ENCODE data around the gene LYPD6B. TPM values are rescaled to one million over a fixed set of nuclear protein-coding genes. Genes with fewer than 3 reads are reported as not detected.

Gene LYPD6B
- total RNA-seq, 1 donor from 2014 or later = not detected

GRCh38 chr2:149093579-149093978 lies 55.1 kb downstream of the LYPD6B start:
- H3K9me3 Mint-ChIP-seq = no peaks in the 10 kb centered on the region
- intact Hi-C loops (cut with micrococcal nuclease) = no loop called here
- H3K36me3 Mint-ChIP-seq (ENCODE audit: low read depth) = no peaks in the 10 kb centered on the region
- no peak for DNase-seq (ENCODE audit: low spot score)
- H3K4me1 Mint-ChIP-seq (ENCODE audit: low read depth) = peaks cover 2% of the 10 kb centered on the region
- H3K4me3 Mint-ChIP-seq (ENCODE audit: low read depth) = no peak overlapping the region
- no peak overlapping the region for H3K27ac Mint-ChIP-seq
- H3K27me3 Mint-ChIP-seq (ENCODE audit: low read depth) = peaks cover 34% of the 10 kb centered on the region

GRCh38 chr2:149094217-149095015 lies 55.9 kb downstream of the LYPD6B start:
- H3K27me3 Mint-ChIP-seq (ENCODE audit: low read depth) = peaks cover 29% of the 10 kb centered on the region
- DNase-seq (ENCODE audit: low spot score) = no peak
- no peak overlapping the region for H3K27ac Mint-ChIP-seq
- no peaks in the 10 kb centered on the region for H3K9me3 Mint-ChIP-seq
- H3K36me3 Mint-ChIP-seq (ENCODE audit: low read depth) = no peaks in the 10 kb centered on the region
- H3K4me1 Mint-ChIP-seq (ENCODE audit: low read depth) = no peaks in the 10 kb centered on the region
- H3K4me3 Mint-ChIP-seq (ENCODE audit: low read depth) = no peak overlapping the region
- intact Hi-C loops (cut with micrococcal nuclease) = no loop called here

DNA sequence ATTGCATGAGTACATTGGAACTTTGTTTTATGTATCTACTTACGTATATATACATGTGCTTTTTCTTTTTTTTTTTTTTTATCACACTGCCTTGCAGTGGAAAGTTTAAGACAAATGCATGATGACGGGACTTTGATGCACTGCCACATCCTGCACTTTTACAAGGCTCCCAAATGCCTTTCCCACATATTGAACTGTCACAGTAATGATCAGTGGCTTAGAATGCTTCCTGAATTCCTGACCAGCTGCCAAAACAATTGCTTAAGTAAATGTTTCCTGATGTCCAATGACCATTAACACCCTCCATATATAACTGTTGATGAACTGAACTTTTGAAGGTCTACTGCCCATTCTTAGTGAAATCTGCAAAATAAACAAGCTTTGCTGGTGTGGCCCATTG lies 60.2 kb downstream of the LYPD6B start:
- H3K27ac Mint-ChIP-seq = no peak overlapping the region
- peaks cover 11% of the 10 kb centered on the region for H3K27me3 Mint-ChIP-seq (ENCODE audit: low read depth)
- no peaks in the 10 kb centered on the region for H3K4me1 Mint-ChIP-seq (ENCODE audit: low read depth)
- intact Hi-C loops (cut with micrococcal nuclease) = no loop called here
- H3K4me3 Mint-ChIP-seq (ENCODE audit: low read depth) = no peak overlapping the region
- DNase-seq (ENCODE audit: low spot score) = no peak
- no peaks in the 10 kb centered on the region for H3K36me3 Mint-ChIP-seq (ENCODE audit: low read depth)
- no peaks in the 10 kb centered on the region for H3K9me3 Mint-ChIP-seq

- intact Hi-C loops (cut with micrococcal nuclease) = no loop called here
- H3K4me3 Mint-ChIP-seq (ENCODE audit: low read depth) = no peak overlapping the region
- H3K27ac Mint-ChIP-seq = no peak overlapping the region
- H3K36me3 Mint-ChIP-seq (ENCODE audit: low read depth) = no peaks in the 10 kb centered on the region
- no peaks in the 10 kb centered on the region for H3K4me1 Mint-ChIP-seq (ENCODE audit: low read depth)
- H3K27me3 Mint-ChIP-seq (ENCODE audit: low read depth) = peaks cover 8% of the 10 kb centered on the region
- DNase-seq (ENCODE audit: low spot score) = no peak
- no peaks in the 10 kb centered on the region for H3K9me3 Mint-ChIP-seq
Measured at GRCh38 chr2:149099298-149099697, 60.8 kb downstream of the LYPD6B start.

GRCh38 chr2:149100739-149101699 lies 62.5 kb downstream of the LYPD6B start:
- no peak for DNase-seq (ENCODE audit: low spot score)
- Mint-ChIP-seq H3K36me3 (ENCODE audit: low read depth) (no peaks in the 10 kb centered on the region), H3K9me3 (no peaks in the 10 kb centered on the region), H3K27ac (no peak overlapping the region), H3K4me1 (ENCODE audit: low read depth) (no peaks in the 10 kb centered on the region), H3K4me3 (ENCODE audit: low read depth) (no peak overlapping the region), H3K27me3 (ENCODE audit: low read depth) (peaks cover 1% of the 10 kb centered on the region)
- intact Hi-C loops (cut with micrococcal nuclease) = no loop called here

GRCh38 chr2:149101818-149102217 lies 63.3 kb downstream of the LYPD6B start:
- no peaks in the 10 kb centered on the region for H3K4me1 Mint-ChIP-seq (ENCODE audit: low read depth)
- H3K4me3 Mint-ChIP-seq (ENCODE audit: low read depth) = no peak overlapping the region
- DNase-seq (ENCODE audit: low spot score) = no peak
- no peak overlapping the region for H3K27ac Mint-ChIP-seq
- no peaks in the 10 kb centered on the region for H3K9me3 Mint-ChIP-seq
- no peaks in the 10 kb centered on the region for H3K36me3 Mint-ChIP-seq (ENCODE audit: low read depth)
- intact Hi-C loops (cut with micrococcal nuclease) = no loop called here
- H3K27me3 Mint-ChIP-seq (ENCODE audit: low read depth) = no peaks in the 10 kb centered on the region

DNA sequence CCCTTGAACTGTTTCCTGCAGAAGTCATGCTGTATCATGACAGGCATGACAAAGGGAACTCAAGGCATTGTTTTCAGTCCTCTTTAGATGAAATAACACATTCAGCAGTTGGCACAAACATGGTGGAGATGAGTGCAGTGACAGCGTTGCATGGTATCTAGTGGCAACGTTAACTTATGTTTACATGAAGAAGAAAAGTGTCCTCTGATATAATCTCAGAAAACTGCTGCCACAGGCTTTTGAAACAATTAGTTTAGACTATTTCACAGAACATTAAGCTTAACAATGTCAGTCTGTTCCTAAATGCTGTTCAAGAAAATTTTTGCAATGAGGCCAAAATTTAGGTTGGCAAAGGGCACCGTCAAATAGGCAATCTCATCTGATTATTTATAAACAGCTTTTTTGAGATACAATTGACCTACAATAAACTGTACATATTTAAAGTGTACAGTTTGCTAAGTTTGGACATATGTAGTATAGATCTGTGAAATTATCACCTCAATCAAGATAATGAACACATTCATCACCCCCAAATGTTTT lies 64.7 kb downstream of the LYPD6B start:
- H3K9me3 Mint-ChIP-seq = no peaks in the 10 kb centered on the region
- H3K4me1 Mint-ChIP-seq (ENCODE audit: low read depth) = no peaks in the 10 kb centered on the region
- H3K36me3 Mint-ChIP-seq (ENCODE audit: low read depth) = no peaks in the 10 kb centered on the region
- intact Hi-C loops (cut with micrococcal nuclease) = no loop called here
- no peak overlapping the region for H3K4me3 Mint-ChIP-seq (ENCODE audit: low read depth)
- no peak for DNase-seq (ENCODE audit: low spot score)
- peaks cover 2% of the 10 kb centered on the region for H3K27me3 Mint-ChIP-seq (ENCODE audit: low read depth)
- H3K27ac Mint-ChIP-seq = no peak overlapping the region

DNA sequence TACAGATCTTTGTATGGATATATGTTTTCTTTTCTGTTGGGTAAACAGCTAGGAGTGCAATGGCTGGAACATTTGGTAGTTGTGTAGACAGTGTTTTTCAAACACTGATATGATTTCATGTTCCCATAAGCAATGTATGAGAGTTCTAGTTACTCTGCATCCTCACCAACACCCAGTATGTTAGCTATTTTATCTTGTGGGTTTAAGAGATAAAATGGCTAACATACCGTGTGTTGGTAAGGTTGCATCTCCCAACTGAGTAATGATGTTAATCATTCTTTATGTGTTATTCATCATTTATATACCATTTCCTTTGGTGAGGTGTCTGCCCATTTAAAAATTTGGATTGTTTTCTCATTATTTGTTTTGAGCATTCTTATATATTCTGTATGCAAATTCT lies 65.7 kb downstream of the LYPD6B start:
- no peak overlapping the region for H3K4me3 Mint-ChIP-seq (ENCODE audit: low read depth)
- intact Hi-C loops (cut with micrococcal nuclease) = no loop called here

GRCh38 chr2:149112068-149112467 lies 73.6 kb downstream of the LYPD6B start:
- H3K27ac Mint-ChIP-seq = no peak overlapping the region
- no peak overlapping the region for H3K4me3 Mint-ChIP-seq (ENCODE audit: low read depth)
- no peaks in the 10 kb centered on the region for H3K4me1 Mint-ChIP-seq (ENCODE audit: low read depth)
- intact Hi-C loops (cut with micrococcal nuclease) = no loop called here
- no peak for DNase-seq (ENCODE audit: low spot score)
- H3K9me3 Mint-ChIP-seq = no peaks in the 10 kb centered on the region
- no peaks in the 10 kb centered on the region for H3K36me3 Mint-ChIP-seq (ENCODE audit: low read depth)
- H3K27me3 Mint-ChIP-seq (ENCODE audit: low read depth) = peaks cover 10% of the 10 kb centered on the region

More for the DNA sequence above, 65.7 kb downstream of the LYPD6B start:
- H3K36me3 Mint-ChIP-seq (ENCODE audit: low read depth) = no peaks in the 10 kb centered on the region
- H3K27ac Mint-ChIP-seq = no peak overlapping the region
- H3K4me1 Mint-ChIP-seq (ENCODE audit: low read depth) = no peaks in the 10 kb centered on the region
- H3K9me3 Mint-ChIP-seq = no peaks in the 10 kb centered on the region
- peaks cover 4% of the 10 kb centered on the region for H3K27me3 Mint-ChIP-seq (ENCODE audit: low read depth)
- no peak for DNase-seq (ENCODE audit: low spot score)

GRCh38 chr2:149112713-149113112 lies 74.2 kb downstream of the LYPD6B start:
- Mint-ChIP-seq H3K27ac (no peak overlapping the region), H3K9me3 (no peaks in the 10 kb centered on the region), H3K36me3 (ENCODE audit: low read depth) (no peaks in the 10 kb centered on the region), H3K4me1 (ENCODE audit: low read depth) (no peaks in the 10 kb centered on the region), H3K27me3 (ENCODE audit: low read depth) (peaks cover 10% of the 10 kb centered on the region), H3K4me3 (ENCODE audit: low read depth) (no peak overlapping the region)
- intact Hi-C loops (cut with micrococcal nuclease) = no loop called here
- no peak for DNase-seq (ENCODE audit: low spot score)

- H3K4me1 Mint-ChIP-seq (ENCODE audit: low read depth) = no peaks in the 10 kb centered on the region
- no peaks in the 10 kb centered on the region for H3K9me3 Mint-ChIP-seq
- no peaks in the 10 kb centered on the region for H3K36me3 Mint-ChIP-seq (ENCODE audit: low read depth)
- no peak overlapping the region for H3K27ac Mint-ChIP-seq
- no peak for DNase-seq (ENCODE audit: low spot score)
- H3K4me3 Mint-ChIP-seq (ENCODE audit: low read depth) = no peak overlapping the region
- intact Hi-C loops (cut with micrococcal nuclease) = no loop called here
- H3K27me3 Mint-ChIP-seq (ENCODE audit: low read depth) = peaks cover 6% of the 10 kb centered on the region
Measured at GRCh38 chr2:149115781-149116180, 77.3 kb downstream of the LYPD6B start.

- no peak overlapping the region for H3K4me3 Mint-ChIP-seq (ENCODE audit: low read depth)
- no peaks in the 10 kb centered on the region for H3K36me3 Mint-ChIP-seq (ENCODE audit: low read depth)
- no peaks in the 10 kb centered on the region for H3K9me3 Mint-ChIP-seq
- H3K4me1 Mint-ChIP-seq (ENCODE audit: low read depth) = no peaks in the 10 kb centered on the region
- H3K27me3 Mint-ChIP-seq (ENCODE audit: low read depth) = peaks cover 2% of the 10 kb centered on the region
- H3K27ac Mint-ChIP-seq = no peak overlapping the region
- DNase-seq (ENCODE audit: low spot score) = no peak
- intact Hi-C loops (cut with micrococcal nuclease) = no loop called here
Measured at GRCh38 chr2:149119368-149119767, 80.9 kb downstream of the LYPD6B start.

DNA sequence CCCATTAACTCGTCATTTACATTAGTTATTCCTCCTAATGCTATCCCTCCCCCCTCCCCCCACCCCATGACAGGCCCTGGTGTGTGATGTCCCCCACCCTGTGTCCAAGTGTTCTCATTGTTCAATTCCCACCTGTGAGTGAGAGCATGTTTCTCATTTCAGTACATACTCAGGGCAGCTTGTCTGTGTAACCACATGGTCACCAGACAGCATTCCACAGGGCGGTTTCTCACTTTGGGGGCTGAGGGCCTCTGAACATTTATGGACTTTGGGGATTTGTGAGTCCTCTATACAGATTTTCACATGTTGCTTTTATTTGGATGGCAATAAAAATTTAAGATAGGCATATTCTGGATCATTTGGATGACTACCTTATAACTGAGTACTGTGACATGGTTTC lies 84.0 kb downstream of the LYPD6B start:
- intact Hi-C loops (cut with micrococcal nuclease) = no loop called here
- H3K27me3 Mint-ChIP-seq (ENCODE audit: low read depth) = peaks cover 4% of the 10 kb centered on the region
- no peaks in the 10 kb centered on the region for H3K4me1 Mint-ChIP-seq (ENCODE audit: low read depth)
- no peak for DNase-seq (ENCODE audit: low spot score)
- H3K4me3 Mint-ChIP-seq (ENCODE audit: low read depth) = no peak overlapping the region
- no peaks in the 10 kb centered on the region for H3K36me3 Mint-ChIP-seq (ENCODE audit: low read depth)
- no peak overlapping the region for H3K27ac Mint-ChIP-seq
- H3K9me3 Mint-ChIP-seq = no peaks in the 10 kb centered on the region

All from activated T-helper 2 cell treated with anti-CD3 and anti-CD28 coated beads, Interferon-gamma antibody, Interleukin-2, Interleukin-4, amounts not matched to agents 10 μg/mL and 5 μg/mL and 100 μg/mL, durations not matched to agents 14 hours and 24 hours and 36 hours (primary cell).